KMS-11 (cell line): Measurements from ENCODE around the gene ASMTL.

Experiments used
- H2AFZ ChIP-seq: fragments of 200-600 bp; sonication (generic); 2 replicates; pipeline ENCODE4 v1.6.1; 2016; ENCODE audit warnings: antibody characterized with exemption, mixed run types, low read depth
- H3K27ac ChIP-seq: fragments of 200-600 bp; sonication (generic); 2 replicates; pipeline ENCODE4 v1.6.1; 2016; ENCODE audit warnings: mild to moderate bottlenecking, mixed run types
- H3K27me3 ChIP-seq: fragments of 200-600 bp; sonication (generic); 2 replicates; pipeline ENCODE4 v1.6.1; 2017; ENCODE audit warnings: mild to moderate bottlenecking, low read depth, mixed run types, moderate library complexity; ENCODE audit not compliant: insufficient read depth
- H3K36me3 ChIP-seq: fragments of 200-600 bp; sonication (generic); 2 replicates; pipeline ENCODE4 v1.6.1; 2017; ENCODE audit warnings: mild to moderate bottlenecking, mixed run types; ENCODE audit not compliant: insufficient read depth
- H3K4me1 ChIP-seq: fragments of 200-600 bp; sonication (generic); 2 replicates; pipeline ENCODE4 v1.6.1; 2016; ENCODE audit warnings: mild to moderate bottlenecking, low read depth, mixed run types; ENCODE audit not compliant: poor library complexity, severe bottlenecking
- H3K4me2 ChIP-seq: fragments of 200-600 bp; sonication (generic); 2 replicates; pipeline ENCODE4 v1.7.0; 2016; ENCODE audit warnings: mild to moderate bottlenecking, mixed run types
- H3K4me3 ChIP-seq: fragments of 200-600 bp; sonication (generic); IDR thresholded peaks from 2 replicates; pipeline ENCODE4 v1.6.1; 2017; ENCODE audit warnings: low read depth, low read length, mixed read lengths; ENCODE audit not compliant: insufficient read depth
- H3K79me2 ChIP-seq: fragments of 200-600 bp; sonication (generic); 2 replicates; pipeline ENCODE4 v1.6.1; 2016; ENCODE audit warnings: low read depth, mixed run types; ENCODE audit not compliant: insufficient read depth
- H3K9ac ChIP-seq: fragments of 200-600 bp; sonication (generic); 2 replicates; pipeline ENCODE4 v1.6.1; 2016; ENCODE audit warnings: mild to moderate bottlenecking, mixed run types
- H4K20me1 ChIP-seq: fragments of 200-600 bp; sonication (generic); 2 replicates; pipeline ENCODE4 v1.6.1; 2016; ENCODE audit warnings: mild to moderate bottlenecking, mixed run types; ENCODE audit not compliant: insufficient read depth
- TF ChIP-seq, protein P1 (sequence below): fragments of 200-600 bp; sonication (generic); conservative IDR thresholded peaks from 2 replicates; pipeline ENCODE4 v1.6.1; 2017; ENCODE audit warnings: low read depth, mild to moderate bottlenecking, antibody characterized with exemption, low read length, moderate library complexity, mixed read lengths

Gene ASMTL

DNA sequence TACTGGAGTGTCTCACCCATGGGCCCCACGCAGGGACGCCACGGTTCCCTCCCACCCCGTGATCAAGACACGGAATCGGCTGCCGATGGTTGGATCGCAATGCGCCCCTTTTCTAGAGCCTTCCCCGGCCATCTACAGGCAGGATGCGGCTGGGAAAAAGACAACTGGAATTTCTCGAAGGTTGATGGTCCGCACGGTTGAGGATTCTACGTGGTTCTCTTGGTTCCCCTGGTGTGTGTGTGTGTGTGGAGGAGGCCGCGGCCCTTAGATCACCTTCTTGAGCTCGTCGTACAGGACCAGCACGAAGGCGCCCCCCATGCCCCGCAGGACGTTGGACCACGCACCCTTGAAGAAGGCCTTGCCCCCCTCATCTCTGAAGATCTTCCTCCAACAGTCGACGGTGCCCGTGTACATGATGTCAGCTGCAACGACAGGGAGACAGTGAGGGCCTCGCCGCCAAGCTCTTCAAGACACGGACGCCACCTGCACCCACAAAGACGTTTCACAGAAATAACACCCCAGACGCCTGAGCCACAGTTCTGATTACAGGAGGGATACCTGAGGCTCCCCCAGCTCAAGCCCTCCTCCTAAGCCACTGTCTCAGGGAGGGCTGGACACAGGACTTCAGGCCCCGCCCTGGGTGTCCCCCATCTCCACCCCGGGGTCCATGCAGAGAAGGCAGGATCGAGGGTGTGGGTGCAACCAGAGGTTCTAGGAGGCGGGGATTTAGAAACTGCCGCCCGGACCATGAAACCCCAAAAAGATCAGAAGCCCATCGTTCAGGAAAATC is 66.2 kb downstream of the ASMTL start:
- Histone ChIP-seq H3K9ac (no peak overlapping the region), H3K36me3 (no peaks in the 10 kb centered on the region; the same call in 1 of the 2 replicates), H3K4me1 (peaks cover 6% of the 10 kb centered on the region), H3K27me3 (no peaks in the 10 kb centered on the region), H3K27ac (no peak overlapping the region), H4K20me1 (peaks cover 14% of the 10 kb centered on the region; the same call in 1 of the 2 replicates), H3K4me2 (no peak overlapping the region), H3K4me3 (no peak overlapping the region), H3K79me2 (peaks cover 33% of the 10 kb centered on the region), H2AFZ (no peak overlapping the region)
- TF ChIP-seq, protein P1, sequence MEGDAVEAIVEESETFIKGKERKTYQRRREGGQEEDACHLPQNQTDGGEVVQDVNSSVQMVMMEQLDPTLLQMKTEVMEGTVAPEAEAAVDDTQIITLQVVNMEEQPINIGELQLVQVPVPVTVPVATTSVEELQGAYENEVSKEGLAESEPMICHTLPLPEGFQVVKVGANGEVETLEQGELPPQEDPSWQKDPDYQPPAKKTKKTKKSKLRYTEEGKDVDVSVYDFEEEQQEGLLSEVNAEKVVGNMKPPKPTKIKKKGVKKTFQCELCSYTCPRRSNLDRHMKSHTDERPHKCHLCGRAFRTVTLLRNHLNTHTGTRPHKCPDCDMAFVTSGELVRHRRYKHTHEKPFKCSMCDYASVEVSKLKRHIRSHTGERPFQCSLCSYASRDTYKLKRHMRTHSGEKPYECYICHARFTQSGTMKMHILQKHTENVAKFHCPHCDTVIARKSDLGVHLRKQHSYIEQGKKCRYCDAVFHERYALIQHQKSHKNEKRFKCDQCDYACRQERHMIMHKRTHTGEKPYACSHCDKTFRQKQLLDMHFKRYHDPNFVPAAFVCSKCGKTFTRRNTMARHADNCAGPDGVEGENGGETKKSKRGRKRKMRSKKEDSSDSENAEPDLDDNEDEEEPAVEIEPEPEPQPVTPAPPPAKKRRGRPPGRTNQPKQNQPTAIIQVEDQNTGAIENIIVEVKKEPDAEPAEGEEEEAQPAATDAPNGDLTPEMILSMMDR = no peak

- H3K79me2 ChIP-seq = peaks cover 23% of the 10 kb centered on the region
- no peaks in the 10 kb centered on the region; the same call in 1 of the 2 replicates for H3K36me3 ChIP-seq
- TF ChIP-seq, protein P1 = no peak
- H4K20me1 ChIP-seq = peaks cover 9% of the 10 kb centered on the region; the same call in 1 of the 2 replicates
- no peak overlapping the region for H3K27ac ChIP-seq
- H3K4me1 ChIP-seq = peaks cover 1% of the 10 kb centered on the region
- H3K9ac ChIP-seq = no peak overlapping the region
- no peak overlapping the region for H2AFZ ChIP-seq
- H3K4me2 ChIP-seq = no peak overlapping the region
- H3K27me3 ChIP-seq = no peaks in the 10 kb centered on the region
- H3K4me3 ChIP-seq = no peak overlapping the region
These were observed 67.2 kb downstream of the ASMTL start for GRCh38 chrX:1385253-1386223.

DNA sequence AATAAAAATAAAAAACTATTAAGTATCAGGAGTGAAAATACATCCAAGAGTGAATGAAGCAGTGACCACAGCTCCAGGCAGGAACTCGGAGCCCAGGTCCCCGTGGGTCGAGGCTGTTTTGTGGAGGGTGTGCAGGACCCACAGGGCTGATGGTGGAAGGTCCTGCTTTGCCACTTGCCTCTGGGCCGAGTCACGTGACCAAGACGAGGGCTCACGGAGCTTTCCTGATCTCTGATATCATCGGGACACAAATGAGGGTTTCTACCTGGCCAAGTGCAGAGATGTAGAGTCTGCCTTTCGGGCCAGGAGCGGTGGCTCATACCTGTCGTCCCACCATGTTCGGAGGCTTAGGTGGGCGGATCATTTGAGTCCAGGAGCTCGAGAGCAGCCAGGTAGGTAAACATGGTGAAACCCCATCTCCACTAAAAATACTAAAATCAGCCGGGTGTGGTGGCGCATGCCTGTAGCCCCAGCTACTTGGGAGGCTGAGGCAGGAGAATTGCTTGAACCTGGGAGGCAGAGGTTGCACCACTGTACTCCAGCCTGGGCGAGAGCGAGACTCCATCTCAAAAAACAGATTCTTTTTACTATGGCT is 68.0 kb downstream of the ASMTL start:
- no peak overlapping the region for H3K4me2 ChIP-seq
- H3K36me3 ChIP-seq = no peaks in the 10 kb centered on the region; the same call in 1 of the 2 replicates
- H2AFZ ChIP-seq = no peak overlapping the region
- peaks cover 15% of the 10 kb centered on the region for H3K79me2 ChIP-seq
- TF ChIP-seq, protein P1 = no peak
- peaks cover 3% of the 10 kb centered on the region; the same call in 1 of the 2 replicates for H4K20me1 ChIP-seq
- H3K4me3 ChIP-seq = no peak overlapping the region
- no peak overlapping the region for H3K27ac ChIP-seq
- H3K9ac ChIP-seq = no peak overlapping the region
- no peaks in the 10 kb centered on the region for H3K27me3 ChIP-seq
- no peaks in the 10 kb centered on the region for H3K4me1 ChIP-seq

DNA sequence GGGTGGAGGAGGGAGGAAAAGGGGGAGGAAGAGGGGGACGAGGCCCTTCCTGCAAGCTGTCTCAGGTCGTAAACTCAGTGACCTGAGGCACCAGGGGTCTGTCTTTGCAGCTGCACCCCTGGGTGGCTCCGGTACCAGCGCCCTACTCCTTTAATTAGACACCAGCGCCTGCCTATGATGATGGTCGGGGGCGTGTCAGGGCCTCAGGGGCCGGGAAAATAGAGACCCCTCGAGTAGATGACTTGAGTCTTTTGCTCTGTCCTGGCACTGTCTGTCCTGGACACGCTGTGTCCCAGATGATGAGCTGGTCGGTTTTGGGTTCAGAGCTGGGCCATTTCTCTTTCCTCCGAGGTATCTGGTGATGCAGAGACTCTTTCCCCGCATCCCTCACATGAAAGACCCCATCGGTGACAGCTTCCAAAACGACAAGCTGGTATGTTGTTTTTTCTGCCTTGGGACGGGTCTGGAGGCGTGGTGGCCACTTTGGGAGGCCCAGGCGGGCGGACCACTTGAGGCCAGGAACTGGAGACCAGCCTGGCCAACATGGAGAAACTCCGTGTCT is 72.0 kb downstream of the ASMTL start:
- TF ChIP-seq, protein P1 = no peak

More for the DNA sequence above, 72.0 kb downstream of the ASMTL start:
- Histone ChIP-seq H4K20me1 (no peaks in the 10 kb centered on the region), H3K4me3 (no peak overlapping the region), H2AFZ (no peak overlapping the region), H3K4me2 (no peak overlapping the region), H3K79me2 (no peaks in the 10 kb centered on the region), H3K27me3 (no peaks in the 10 kb centered on the region), H3K9ac (no peak overlapping the region), H3K4me1 (no peaks in the 10 kb centered on the region), H3K36me3 (no peaks in the 10 kb centered on the region), H3K27ac (no peak overlapping the region)
